Activated CD4-positive, alpha-beta T cell treated with anti-CD3 and anti-CD28 coated beads, Interleukin-2, amount 10 ng/mL, durations not matched to agents 24 days and 14 days (primary cell): ENCODE measurements around the gene EDIL3. TPM values are rescaled to one million over a fixed set of nuclear protein-coding genes. Genes with fewer than 3 reads are reported as not detected.
"Not testable (repeated sequence)": the region's sequence is repeated elsewhere in the genome, so short reads cannot be mapped to it uniquely, and the experiment has no call there.

Experiments used
- DNase-seq: peaks from one replicate; pipeline ENCODE4 v3.0.0; 2022
- H3K27ac Mint-ChIP-seq: one replicate; pipeline ENCODE4 v1.8.0; 2022; ENCODE audit warnings: mild to moderate bottlenecking, mixed read lengths
- H3K27me3 Mint-ChIP-seq: one replicate; pipeline ENCODE4 v1.8.0; 2022; ENCODE audit warnings: mixed read lengths
- H3K36me3 Mint-ChIP-seq: one replicate; pipeline ENCODE4 v1.8.0; 2022; ENCODE audit warnings: low read depth, mild to moderate bottlenecking, mixed read lengths
- H3K4me1 Mint-ChIP-seq: one replicate; pipeline ENCODE4 v1.8.0; 2021; ENCODE audit warnings: mixed read lengths
- H3K4me3 Mint-ChIP-seq: one replicate; pipeline ENCODE4 v1.8.0; 2022; ENCODE audit warnings: mild to moderate bottlenecking, moderate library complexity, mixed read lengths
- H3K9me3 Mint-ChIP-seq: one replicate; pipeline ENCODE4 v1.8.0; 2021; ENCODE audit warnings: mixed read lengths
- intact Hi-C: fragments of 100-400 bp; cut with micrococcal nuclease; formaldehyde crosslinking; loops from one replicate; pipeline ENCODE4 v1.15.1; 2023
- total RNA-seq: library from RNA; stranded (reverse); gene quantifications from 2 replicates; pipeline ENCODE4 v1.2.3, GENCODE V29; 2022

EDIL3 gene
- total RNA-seq, 1 donor from 2014 or later = not detected

DNA sequence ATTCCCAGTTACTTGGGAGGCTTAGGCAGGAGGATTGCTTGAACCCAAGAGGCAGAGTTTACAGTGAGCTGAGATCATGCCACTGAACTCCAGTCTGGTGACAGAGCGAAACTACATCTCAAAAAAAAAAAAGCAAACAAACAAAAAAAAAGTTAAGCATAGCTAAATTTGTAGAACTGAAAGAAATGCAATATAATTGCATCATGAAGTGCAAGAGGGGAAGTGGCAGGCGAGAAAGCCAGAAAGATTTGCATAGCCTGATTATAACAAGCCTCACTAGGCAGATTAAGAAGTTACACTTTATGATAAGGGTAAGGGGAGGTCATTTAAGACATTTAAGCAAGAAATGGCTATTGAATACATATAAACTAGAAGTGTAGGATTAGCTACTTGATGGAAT, 187.1 kb downstream of the EDIL3 start:
- Mint-ChIP-seq H3K9me3 (no peaks in the 10 kb centered on the region), H3K4me1 (no peaks in the 10 kb centered on the region), H3K4me3 (no peak overlapping the region), H3K27ac (no peak overlapping the region), H3K27me3 (no peaks in the 10 kb centered on the region), H3K36me3 (no peaks in the 10 kb centered on the region)
- intact Hi-C loops = no loop called here
- no peak for DNase-seq

GRCh38 chr5:84191281-84191680, 193.4 kb downstream of the EDIL3 start:
- no peak overlapping the region for H3K27ac Mint-ChIP-seq
- DNase-seq = no peak
- intact Hi-C loops = no loop called here

DNA sequence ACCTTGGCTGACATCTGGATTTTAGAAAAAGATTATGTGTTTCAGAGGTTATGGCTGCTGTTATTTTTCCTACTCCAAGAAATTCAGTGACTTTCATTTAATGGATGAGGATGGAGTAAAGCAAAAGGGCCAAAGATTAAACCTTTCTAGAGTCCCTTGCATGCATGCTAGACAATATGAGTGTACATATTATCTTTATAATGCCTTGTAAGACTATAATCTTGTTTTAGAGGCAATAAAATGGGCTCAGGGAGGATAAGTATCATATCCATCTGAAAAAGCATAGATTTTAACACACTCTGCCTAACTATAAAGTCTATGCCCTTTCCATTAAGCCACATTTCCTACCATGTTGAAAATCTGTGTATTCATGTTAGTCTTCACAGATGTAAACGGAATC, 199.8 kb downstream of the EDIL3 start:
- Mint-ChIP-seq H3K36me3 (no peaks in the 10 kb centered on the region), H3K9me3 (no peaks in the 10 kb centered on the region), H3K4me3 (no peak overlapping the region), H3K27ac (no peak overlapping the region), H3K27me3 (no peaks in the 10 kb centered on the region), H3K4me1 (no peaks in the 10 kb centered on the region)
- DNase-seq = no peak
- intact Hi-C loops = no loop called here

More at GRCh38 chr5:84191281-84191680, 193.4 kb downstream of the EDIL3 start:
- Mint-ChIP-seq H3K4me3 (no peak overlapping the region), H3K36me3 (no peaks in the 10 kb centered on the region), H3K4me1 (no peaks in the 10 kb centered on the region), H3K9me3 (no peaks in the 10 kb centered on the region), H3K27me3 (no peaks in the 10 kb centered on the region)

DNA sequence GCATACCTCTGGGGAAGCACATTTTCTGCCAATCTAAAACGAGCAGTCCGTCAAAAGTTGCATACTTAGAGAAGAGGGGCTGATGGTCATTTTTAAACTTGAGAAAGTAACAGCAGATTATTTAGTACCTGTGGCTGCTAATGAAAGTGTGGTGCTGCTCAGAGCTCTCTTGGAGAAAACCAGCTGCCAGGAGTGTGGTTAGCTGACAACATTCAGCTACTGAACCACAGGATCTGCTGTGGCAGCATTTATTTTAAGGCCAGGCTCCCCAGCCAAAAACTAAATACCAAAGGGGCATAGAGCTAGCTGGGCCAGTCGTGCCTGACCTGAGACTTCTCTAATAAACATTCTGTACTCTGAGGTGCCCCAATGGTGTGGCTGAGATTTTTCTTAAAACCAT, 203.6 kb downstream of the EDIL3 start:
- Mint-ChIP-seq H3K4me3 (no peak overlapping the region), H3K27me3 (no peaks in the 10 kb centered on the region), H3K36me3 (no peaks in the 10 kb centered on the region), H3K9me3 (no peaks in the 10 kb centered on the region), H3K4me1 (no peaks in the 10 kb centered on the region), H3K27ac (no peak overlapping the region)
- DNase-seq = no peak
- intact Hi-C loops = no loop called here

- no peak for DNase-seq
- H3K4me1 Mint-ChIP-seq = no peaks in the 10 kb centered on the region
- no peaks in the 10 kb centered on the region for H3K36me3 Mint-ChIP-seq
- H3K27me3 Mint-ChIP-seq = no peaks in the 10 kb centered on the region
- H3K27ac Mint-ChIP-seq = no peak overlapping the region
- H3K9me3 Mint-ChIP-seq = no peaks in the 10 kb centered on the region
- H3K4me3 Mint-ChIP-seq = no peak overlapping the region
- intact Hi-C loops = no loop called here
These were observed 215.8 kb downstream of the EDIL3 start for GRCh38 chr5:84168841-84169240.

GRCh38 chr5:84163671-84164070, 221.0 kb downstream of the EDIL3 start:
- no peaks in the 10 kb centered on the region for H3K36me3 Mint-ChIP-seq
- no peaks in the 10 kb centered on the region for H3K27me3 Mint-ChIP-seq
- no peaks in the 10 kb centered on the region for H3K9me3 Mint-ChIP-seq
- intact Hi-C loops = no loop called here
- DNase-seq = no peak
- H3K4me1 Mint-ChIP-seq = no peaks in the 10 kb centered on the region
- no peak overlapping the region for H3K4me3 Mint-ChIP-seq
- no peak overlapping the region for H3K27ac Mint-ChIP-seq

GRCh38 chr5:84162695-84163094, 222.0 kb downstream of the EDIL3 start:
- DNase-seq = no peak
- Mint-ChIP-seq H3K9me3 (no peaks in the 10 kb centered on the region), H3K27ac (no peak overlapping the region), H3K4me1 (no peaks in the 10 kb centered on the region), H3K27me3 (no peaks in the 10 kb centered on the region), H3K4me3 (no peak overlapping the region), H3K36me3 (no peaks in the 10 kb centered on the region)
- intact Hi-C loops = no loop called here

- H3K4me1 Mint-ChIP-seq, H3K27me3 Mint-ChIP-seq, DNase-seq, H3K4me3 Mint-ChIP-seq, intact Hi-C loops, H3K9me3 Mint-ChIP-seq, H3K27ac Mint-ChIP-seq, H3K36me3 Mint-ChIP-seq: not testable (repeated sequence)
These were observed 224.0 kb downstream of the EDIL3 start for GRCh38 chr5:84160650-84161049.

DNA sequence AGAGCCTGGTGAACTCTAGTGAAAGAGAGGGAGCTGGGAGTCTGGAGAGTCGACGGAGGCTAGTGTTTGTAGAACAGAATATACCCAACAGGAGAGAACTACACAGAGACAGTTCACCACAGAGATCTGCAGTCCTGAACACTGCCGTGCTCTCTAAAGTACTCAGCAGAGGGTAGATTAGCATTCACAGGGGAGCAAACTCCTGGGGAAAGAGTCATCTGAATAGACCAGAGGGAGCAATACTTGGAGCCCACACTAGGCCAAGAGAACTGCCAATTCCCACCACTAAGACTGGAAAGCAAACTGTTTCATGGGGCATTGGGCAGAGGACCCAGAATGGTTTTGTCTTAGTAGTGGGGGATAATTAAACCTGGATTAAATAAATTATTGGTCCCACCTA, 235.6 kb downstream of the EDIL3 start:
- Mint-ChIP-seq H3K9me3 (no peaks in the 10 kb centered on the region), H3K27me3 (no peaks in the 10 kb centered on the region), H3K36me3 (no peaks in the 10 kb centered on the region), H3K4me3 (no peak overlapping the region), H3K27ac (no peak overlapping the region), H3K4me1 (no peaks in the 10 kb centered on the region)
- no peak for DNase-seq
- intact Hi-C loops = no loop called here

GRCh38 chr5:84148651-84149050, 236.0 kb downstream of the EDIL3 start:
- no peaks in the 10 kb centered on the region for H3K4me1 Mint-ChIP-seq
- H3K36me3 Mint-ChIP-seq = no peaks in the 10 kb centered on the region
- H3K4me3 Mint-ChIP-seq = no peak overlapping the region
- no peaks in the 10 kb centered on the region for H3K9me3 Mint-ChIP-seq
- intact Hi-C loops = no loop called here
- no peak for DNase-seq
- no peak overlapping the region for H3K27ac Mint-ChIP-seq
- no peaks in the 10 kb centered on the region for H3K27me3 Mint-ChIP-seq

- no peak for DNase-seq
- Mint-ChIP-seq H3K27me3 (no peaks in the 10 kb centered on the region), H3K4me1 (no peaks in the 10 kb centered on the region), H3K4me3 (no peak overlapping the region), H3K9me3 (no peaks in the 10 kb centered on the region), H3K36me3 (no peaks in the 10 kb centered on the region), H3K27ac (no peak overlapping the region)
- intact Hi-C loops = no loop called here
These were observed 247.1 kb downstream of the EDIL3 start for GRCh38 chr5:84137541-84137940.

DNA sequence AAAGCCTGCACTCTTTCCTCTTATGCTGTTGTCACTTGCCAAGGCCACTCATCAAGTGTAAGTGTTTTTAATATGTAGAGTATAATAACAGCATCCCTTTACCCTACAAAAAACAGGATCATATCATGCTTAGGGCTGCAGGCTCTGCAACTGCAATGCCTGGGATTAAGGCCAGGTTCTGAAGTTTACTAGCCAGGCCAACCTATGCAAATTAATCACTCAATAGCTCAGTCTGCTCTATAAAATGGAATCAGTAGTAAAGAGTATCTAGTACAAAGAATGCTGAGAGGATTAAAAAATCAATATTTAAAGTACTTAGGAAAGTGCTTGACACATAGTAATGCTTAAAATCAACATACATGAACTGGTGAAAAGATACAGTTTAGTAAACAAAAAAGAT, 253.3 kb downstream of the EDIL3 start:
- Mint-ChIP-seq H3K9me3 (no peaks in the 10 kb centered on the region), H3K27ac (no peak overlapping the region), H3K36me3 (no peaks in the 10 kb centered on the region), H3K4me1 (no peaks in the 10 kb centered on the region), H3K4me3 (no peak overlapping the region), H3K27me3 (no peaks in the 10 kb centered on the region)
- intact Hi-C loops = no loop called here
- DNase-seq = no peak

DNA sequence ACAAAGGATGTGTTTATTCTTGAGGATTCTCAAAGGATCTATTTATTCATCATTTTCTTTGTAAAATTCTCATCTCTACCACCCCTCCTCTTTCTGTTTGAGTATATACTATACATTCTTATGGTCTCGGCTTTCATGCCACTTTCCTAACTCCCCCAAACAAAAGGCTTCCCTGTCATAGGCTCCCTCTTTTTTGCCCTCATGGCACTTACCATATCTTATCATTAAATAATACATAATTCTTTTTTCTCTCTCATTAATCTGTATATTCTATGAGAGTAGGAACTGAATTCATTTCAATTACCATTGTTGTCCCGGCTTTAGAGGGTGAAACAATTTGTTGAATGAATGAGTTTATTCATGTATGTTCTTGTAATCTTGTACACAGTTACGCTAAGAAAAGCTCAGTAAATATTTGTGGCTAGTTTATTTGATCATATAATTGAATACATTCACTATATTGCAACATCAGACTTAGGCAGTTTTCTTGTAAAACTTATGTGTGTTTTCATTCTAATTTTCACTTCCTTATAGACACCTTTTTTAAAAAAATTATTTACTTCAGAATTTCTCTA, 254.6 kb downstream of the EDIL3 start:
- H3K27ac Mint-ChIP-seq = no peak overlapping the region
- no peaks in the 10 kb centered on the region for H3K36me3 Mint-ChIP-seq
- no peak overlapping the region for H3K4me3 Mint-ChIP-seq
- no peaks in the 10 kb centered on the region for H3K27me3 Mint-ChIP-seq
- H3K9me3 Mint-ChIP-seq = no peaks in the 10 kb centered on the region
- DNase-seq = no peak
- no peaks in the 10 kb centered on the region for H3K4me1 Mint-ChIP-seq
- intact Hi-C loops = no loop called here

DNA sequence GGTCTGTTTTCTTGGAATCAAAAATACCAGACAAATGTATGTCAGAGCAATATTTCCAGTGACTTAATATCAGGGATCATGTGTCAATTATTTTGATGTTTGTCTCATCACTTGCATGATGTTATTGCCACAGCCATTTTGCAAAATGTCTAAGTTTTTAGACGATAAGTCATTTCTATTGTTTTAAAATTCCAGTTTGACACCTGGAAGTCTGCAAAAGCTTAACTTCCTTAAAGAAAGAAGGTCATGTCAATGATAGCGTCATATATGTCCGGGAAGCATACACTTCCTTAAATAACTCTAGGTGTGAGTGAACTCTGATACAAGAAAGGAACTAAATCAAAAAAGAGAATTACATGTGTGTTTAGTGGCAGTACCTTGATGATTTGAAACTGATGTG, 259.5 kb downstream of the EDIL3 start:
- H3K4me3 Mint-ChIP-seq = no peak overlapping the region
- H3K36me3 Mint-ChIP-seq = no peaks in the 10 kb centered on the region
- DNase-seq = no peak
- H3K9me3 Mint-ChIP-seq = no peaks in the 10 kb centered on the region
- H3K27me3 Mint-ChIP-seq = no peaks in the 10 kb centered on the region
- no peak overlapping the region for H3K27ac Mint-ChIP-seq
- H3K4me1 Mint-ChIP-seq = no peaks in the 10 kb centered on the region
- intact Hi-C loops = no loop called here

- no peaks in the 10 kb centered on the region for H3K36me3 Mint-ChIP-seq
- no peak overlapping the region for H3K27ac Mint-ChIP-seq
- H3K27me3 Mint-ChIP-seq = no peaks in the 10 kb centered on the region
- intact Hi-C loops = no loop called here
- no peak for DNase-seq
- no peak overlapping the region for H3K4me3 Mint-ChIP-seq
- no peaks in the 10 kb centered on the region for H3K9me3 Mint-ChIP-seq
- H3K4me1 Mint-ChIP-seq = no peaks in the 10 kb centered on the region
These were observed 265.4 kb downstream of the EDIL3 start for GRCh38 chr5:84119252-84119651.
